Measurements from ENCODE around the gene TMEM213. TPM values are rescaled to one million over a fixed set of nuclear protein-coding genes. Genes with fewer than 3 reads are reported as not detected.

TMEM213 gene
- total RNA-seq, 1 donor from 2014 or later = not detected

DNA sequence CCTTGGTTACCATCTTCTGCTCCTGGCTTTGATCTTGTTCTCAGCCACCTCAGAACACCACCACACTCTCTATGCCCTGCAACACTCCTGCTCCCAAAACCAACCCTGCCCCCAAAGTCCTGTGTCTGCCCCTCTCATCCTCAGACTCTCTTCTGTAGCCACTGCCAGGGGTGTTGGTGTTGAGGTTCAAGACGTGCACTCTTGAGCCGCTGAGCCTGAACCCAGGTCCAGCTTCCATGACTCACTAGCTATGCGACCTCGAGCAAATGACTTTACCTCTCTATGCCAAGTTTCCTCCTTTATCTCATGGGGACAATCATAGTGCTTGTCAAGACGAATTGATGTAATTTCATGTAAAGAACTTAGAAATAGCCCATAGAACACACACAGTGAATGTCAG is 1.0 kb downstream of the TMEM213 start:
- TF ChIP-seq, protein P1, sequence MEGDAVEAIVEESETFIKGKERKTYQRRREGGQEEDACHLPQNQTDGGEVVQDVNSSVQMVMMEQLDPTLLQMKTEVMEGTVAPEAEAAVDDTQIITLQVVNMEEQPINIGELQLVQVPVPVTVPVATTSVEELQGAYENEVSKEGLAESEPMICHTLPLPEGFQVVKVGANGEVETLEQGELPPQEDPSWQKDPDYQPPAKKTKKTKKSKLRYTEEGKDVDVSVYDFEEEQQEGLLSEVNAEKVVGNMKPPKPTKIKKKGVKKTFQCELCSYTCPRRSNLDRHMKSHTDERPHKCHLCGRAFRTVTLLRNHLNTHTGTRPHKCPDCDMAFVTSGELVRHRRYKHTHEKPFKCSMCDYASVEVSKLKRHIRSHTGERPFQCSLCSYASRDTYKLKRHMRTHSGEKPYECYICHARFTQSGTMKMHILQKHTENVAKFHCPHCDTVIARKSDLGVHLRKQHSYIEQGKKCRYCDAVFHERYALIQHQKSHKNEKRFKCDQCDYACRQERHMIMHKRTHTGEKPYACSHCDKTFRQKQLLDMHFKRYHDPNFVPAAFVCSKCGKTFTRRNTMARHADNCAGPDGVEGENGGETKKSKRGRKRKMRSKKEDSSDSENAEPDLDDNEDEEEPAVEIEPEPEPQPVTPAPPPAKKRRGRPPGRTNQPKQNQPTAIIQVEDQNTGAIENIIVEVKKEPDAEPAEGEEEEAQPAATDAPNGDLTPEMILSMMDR (IDR thresholded peaks at IDR 0.05; ENCODE audit: borderline replicate concordance) = no peak
- no peak overlapping the region for H3K4me3 ChIP-seq
- H3K9me3 ChIP-seq (replicated peaks) = no peaks in the 10 kb centered on the region
- no peaks in the 10 kb centered on the region for H3K36me3 ChIP-seq
- no peaks in the 10 kb centered on the region for H3K4me1 ChIP-seq
- H3K27me3 ChIP-seq (ENCODE audit: low read depth) = peaks cover 52% of the 10 kb centered on the region
- DNase-seq = no peak
- no peak overlapping the region for H3K27ac ChIP-seq (replicated peaks)
- intact Hi-C loops (cut with micrococcal nuclease) = no loop called here

DNA sequence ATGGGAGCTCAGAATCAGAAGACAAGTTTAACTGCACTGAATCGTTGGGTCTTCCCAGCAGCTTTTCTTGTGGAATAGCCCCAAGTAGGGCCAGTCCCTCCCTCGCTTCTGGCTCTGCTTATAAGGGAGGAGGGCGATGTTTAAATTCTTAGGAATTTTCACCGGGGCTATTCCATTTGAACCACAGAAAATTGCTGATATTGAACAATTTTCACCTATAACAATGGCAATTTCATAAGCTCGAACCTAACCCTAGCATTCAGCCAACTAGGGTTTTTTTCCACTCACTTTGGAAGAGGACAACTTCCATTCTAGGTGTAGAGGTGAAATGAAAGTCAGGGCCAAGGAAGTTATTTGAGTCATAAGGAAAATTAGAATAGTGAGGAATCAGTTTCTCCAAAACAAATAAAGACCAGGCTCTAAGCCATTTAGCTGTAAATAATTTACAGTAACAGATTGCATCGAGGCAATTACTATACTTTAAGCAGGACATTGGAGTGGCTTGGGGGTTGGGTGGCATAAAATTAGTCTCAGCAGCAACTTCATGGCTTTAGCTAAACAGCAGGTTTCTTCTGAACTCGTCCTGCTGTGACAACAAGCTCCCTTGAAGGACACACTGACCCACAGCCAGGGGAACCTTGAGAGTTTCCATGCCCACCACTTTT is 1.7 kb downstream of the TMEM213 start:
- H3K36me3 ChIP-seq = no peaks in the 10 kb centered on the region
- H3K27ac ChIP-seq (replicated peaks) = no peak overlapping the region
- intact Hi-C loops (cut with micrococcal nuclease) = no loop called here
- no peak overlapping the region for H3K4me3 ChIP-seq
- H3K27me3 ChIP-seq (ENCODE audit: low read depth) = peaks cover 57% of the 10 kb centered on the region
- H3K4me1 ChIP-seq = no peaks in the 10 kb centered on the region
- no peak for DNase-seq
- H3K9me3 ChIP-seq (replicated peaks) = no peaks in the 10 kb centered on the region
- TF ChIP-seq, protein P1 (IDR thresholded peaks at IDR 0.05; ENCODE audit: borderline replicate concordance) = no peak

DNA sequence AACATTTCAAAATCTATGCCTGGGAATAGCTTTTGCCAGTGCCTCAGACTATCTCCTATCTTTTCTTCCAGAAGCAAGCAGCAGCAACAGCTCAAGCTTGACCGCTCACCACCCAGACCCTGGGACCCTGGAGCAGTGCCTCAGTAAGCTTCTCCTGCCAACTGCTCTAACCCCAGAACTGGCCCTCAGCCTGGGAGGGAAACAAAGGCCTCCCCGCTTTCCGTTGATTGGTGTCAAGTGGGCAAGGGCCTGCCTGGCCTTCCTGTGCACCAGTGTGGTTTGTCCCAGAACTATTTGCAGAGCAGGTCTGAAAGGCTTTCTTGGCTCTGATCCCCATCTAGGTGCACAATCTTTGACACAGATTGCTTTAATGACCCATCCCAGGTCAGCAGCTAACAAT is 3.5 kb downstream of the TMEM213 start:
- intact Hi-C loops (cut with micrococcal nuclease) = no loop called here
- no peaks in the 10 kb centered on the region for H3K4me1 ChIP-seq
- H3K9me3 ChIP-seq (replicated peaks) = no peaks in the 10 kb centered on the region
- H3K4me3 ChIP-seq = no peak overlapping the region
- H3K27me3 ChIP-seq (ENCODE audit: low read depth) = peaks cover 40% of the 10 kb centered on the region
- H3K36me3 ChIP-seq = no peaks in the 10 kb centered on the region
- TF ChIP-seq, protein P1 (IDR thresholded peaks at IDR 0.05; ENCODE audit: borderline replicate concordance) = no peak
- H3K27ac ChIP-seq (replicated peaks) = no peak overlapping the region
- no peak for DNase-seq

DNA sequence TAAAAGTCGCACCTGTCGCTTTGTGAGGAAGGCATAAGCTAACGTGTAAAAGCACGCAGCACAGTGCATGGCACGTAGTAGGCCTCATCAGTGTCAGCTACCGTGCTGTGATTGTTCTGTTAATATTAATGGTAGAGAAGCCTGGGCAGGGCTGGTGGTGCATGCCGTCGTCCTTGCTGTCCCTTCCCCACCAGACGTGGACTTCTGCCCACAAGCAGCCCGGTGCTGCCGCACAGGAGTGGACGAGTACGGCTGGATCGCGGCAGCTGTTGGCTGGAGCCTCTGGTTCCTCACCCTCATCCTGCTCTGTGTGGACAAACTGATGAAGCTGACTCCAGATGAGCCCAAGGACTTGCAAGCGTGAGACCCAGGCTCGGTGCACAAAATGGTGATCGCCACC is 4.9 kb downstream of the TMEM213 start:
- H3K9me3 ChIP-seq (replicated peaks) = no peaks in the 10 kb centered on the region
- no peaks in the 10 kb centered on the region for H3K4me1 ChIP-seq
- DNase-seq = no peak
- TF ChIP-seq, protein P1 (IDR thresholded peaks at IDR 0.05; ENCODE audit: borderline replicate concordance) = no peak
- peaks cover 26% of the 10 kb centered on the region for H3K27me3 ChIP-seq (ENCODE audit: low read depth)
- H3K4me3 ChIP-seq = no peak overlapping the region
- H3K27ac ChIP-seq (replicated peaks) = no peak overlapping the region
- H3K36me3 ChIP-seq = no peaks in the 10 kb centered on the region
- intact Hi-C loops (cut with micrococcal nuclease) = no loop called here

DNA sequence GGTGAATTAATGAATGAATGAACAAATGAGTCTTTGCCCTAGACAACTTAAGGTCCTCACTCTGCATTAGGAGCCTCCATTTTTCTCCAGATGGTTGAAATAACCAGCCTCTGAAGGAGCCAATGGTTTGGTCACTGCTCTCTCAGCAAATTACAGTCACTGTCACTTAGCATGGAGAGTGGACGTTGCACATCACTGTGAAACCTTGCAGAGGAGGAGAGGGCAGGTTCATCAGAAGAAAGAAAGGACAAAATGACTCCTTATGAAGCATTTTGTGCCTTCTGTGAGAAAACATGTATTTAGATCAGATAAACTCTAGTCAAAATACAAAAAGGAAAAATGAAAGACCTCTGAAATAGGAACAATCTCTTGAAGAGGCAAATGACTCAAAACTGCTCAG is 6.8 kb downstream of the TMEM213 start:
- TF ChIP-seq, protein P1 (IDR thresholded peaks at IDR 0.05; ENCODE audit: borderline replicate concordance) = no peak
- no peak overlapping the region for H3K27ac ChIP-seq (replicated peaks)
- intact Hi-C loops (cut with micrococcal nuclease) = no loop called here

More for the DNA sequence above, 6.8 kb downstream of the TMEM213 start:
- Histone ChIP-seq H3K27me3 (ENCODE audit: low read depth) (peaks cover 12% of the 10 kb centered on the region), H3K4me3 (no peak overlapping the region), H3K4me1 (no peaks in the 10 kb centered on the region), H3K9me3 (replicated peaks) (no peaks in the 10 kb centered on the region), H3K36me3 (no peaks in the 10 kb centered on the region)
- DNase-seq = no peak
